Gastroesophageal sphincter (tissue), 3 donors: ENCODE results near the gene BRIP1.

Source experiments
- CTCF ChIP-seq, 4 experiments: fragments of 200-600 bp in 2 of 4; fragments of 450-650 bp in 2 of 4; sonication (generic) in 1 of 4; IDR thresholded peaks; one replicate each; pipeline ENCODE4 v1.5.1; 2017 to 2019; ENCODE audit warnings: antibody characterized with exemption in 4 of 4, mild to moderate bottlenecking in 2 of 4, moderate library complexity in 2 of 4
- EP300 ChIP-seq: sonication (generic); formaldehyde crosslinking; IDR thresholded peaks from one replicate; pipeline ENCODE4 v1.6.1; 2017; ENCODE audit warnings: antibody characterized with exemption, mild to moderate bottlenecking
- POLR2A ChIP-seq, 2 donors: fragments of 450-650 bp; IDR thresholded peaks; one replicate each; pipeline ENCODE4 v1.6.1; 2017; ENCODE audit warnings: antibody characterized with exemption in 2 of 2, mild to moderate bottlenecking in 2 of 2, moderate library complexity in 1 of 2
- POLR2AphosphoS5 ChIP-seq: sonication (generic); formaldehyde crosslinking; IDR thresholded peaks from one replicate; pipeline ENCODE4 v1.6.1; 2017; ENCODE audit warnings: antibody characterized with exemption

DNA sequence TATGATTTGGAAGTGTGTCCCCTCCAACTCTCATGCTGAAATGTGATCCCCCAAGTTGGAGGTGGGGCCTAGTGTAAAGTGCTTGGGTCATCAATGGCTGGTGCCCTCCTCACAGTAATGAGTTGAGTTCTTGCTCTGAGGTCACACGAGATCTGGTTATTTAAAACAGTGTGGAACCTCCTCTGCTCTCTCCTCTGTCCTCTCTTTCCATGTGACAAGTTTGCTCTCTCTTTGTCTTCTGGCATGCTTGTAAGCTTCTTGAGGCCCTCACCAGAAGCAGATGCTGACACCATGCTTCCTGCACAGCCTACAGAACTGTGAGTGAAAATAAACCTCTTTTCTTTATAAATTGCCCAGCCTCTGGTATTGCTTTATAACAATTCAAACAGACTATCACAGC, 19.9 kb downstream of the BRIP1 start:
- TF ChIP-seq CTCF (IDR thresholded peaks at IDR 0.05) (no peak), POLR2A (IDR thresholded peaks at IDR 0.05) (no peak), POLR2AphosphoS5 (no peak), EP300 (no peak)
